Activated naive CD4-positive, alpha-beta T cell (primary cell): Measurements from ENCODE around the gene KRTAP10-8.
"Not testable (repeated sequence)": the region's sequence is repeated elsewhere in the genome, so short reads cannot be mapped to it uniquely, and the experiment has no call there.

ENCODE experiments used
- DNase-seq, 4 experiments: peaks; one replicate each; lab custom pipeline; 2025; lab: John Stamatoyannopoulos, UW

The KRTAP10-8 gene

GRCh38 chr21:44599264-44600029 is 12.4 kb upstream of the KRTAP10-8 start:
- no peak for DNase-seq

- not testable (repeated sequence) for DNase-seq
These were observed 11.5 kb upstream of the KRTAP10-8 start, which contains the start of gene KRTAP10-7 for GRCh38 chr21:44600118-44600978. Gene KRTAP10-7 (plus strand): TSS chr21:44600597. CDS start chr21:44600622, 25 bp downstream.

GRCh38 chr21:44601091-44601490 is 10.8 kb upstream of the KRTAP10-8 start:
- DNase-seq, result not testable (repeated sequence)

- no peak for DNase-seq
These were observed 10.1 kb upstream of the KRTAP10-8 start for GRCh38 chr21:44601596-44602462.

- DNase-seq, result no peak
These were observed 9.4 kb upstream of the KRTAP10-8 start for GRCh38 chr21:44602463-44602850.

- DNase-seq, result no peak
These were observed 8.6 kb upstream of the KRTAP10-8 start for GRCh38 chr21:44603109-44603875.

GRCh38 chr21:44603911-44604310 is 8.0 kb upstream of the KRTAP10-8 start:
- DNase-seq, result no peak

- no peak for DNase-seq
These were observed 5.4 kb upstream of the KRTAP10-8 start for GRCh38 chr21:44606495-44606894.

DNA sequence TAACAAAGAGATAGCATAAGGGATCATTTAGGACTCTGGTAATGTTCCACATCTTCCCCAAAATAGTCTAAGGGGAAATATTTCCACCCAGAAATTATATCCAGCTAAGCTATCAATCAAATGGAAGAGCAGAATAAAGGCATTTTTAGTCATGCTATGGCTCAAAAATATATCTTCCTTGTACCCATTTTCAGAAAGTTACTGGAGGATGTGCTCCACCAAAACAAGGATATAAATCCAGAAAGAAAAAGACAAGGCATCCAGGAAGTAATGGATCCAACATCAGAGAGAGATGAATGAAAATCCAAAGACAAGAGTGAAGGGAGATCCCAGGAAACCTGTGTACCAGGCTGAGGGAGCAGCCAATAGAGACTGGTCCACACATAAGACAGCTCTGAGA is 2.7 kb upstream of the KRTAP10-8 start:
- no peak for DNase-seq

- DNase-seq, result not testable (repeated sequence)
These were observed 1.6 kb upstream of the KRTAP10-8 start for GRCh38 chr21:44610157-44610843.

DNA sequence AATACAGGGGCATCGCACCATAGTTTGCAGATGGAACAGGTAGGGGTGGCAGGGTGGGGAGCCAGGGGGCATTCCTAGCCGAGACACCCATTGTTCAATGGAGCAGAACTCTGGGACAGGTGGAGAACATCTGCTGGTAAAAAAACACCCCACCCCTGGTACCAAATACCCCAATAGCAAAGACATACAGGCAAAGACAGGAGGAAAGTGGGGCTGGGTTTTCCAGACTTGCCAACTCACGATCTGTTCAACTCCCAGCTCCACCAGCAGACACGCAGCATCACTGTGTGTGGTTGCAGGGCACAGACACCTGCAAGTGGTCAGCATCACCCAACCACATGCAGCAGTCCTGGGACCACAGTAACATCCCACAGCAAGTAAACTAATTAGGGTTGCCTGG is 328 bp upstream of the KRTAP10-8 start:
- DNase-seq, result no peak

GRCh38 chr21:44612669-44613229 is 870 bp downstream of the KRTAP10-8 start:
- no peak for DNase-seq

DNA sequence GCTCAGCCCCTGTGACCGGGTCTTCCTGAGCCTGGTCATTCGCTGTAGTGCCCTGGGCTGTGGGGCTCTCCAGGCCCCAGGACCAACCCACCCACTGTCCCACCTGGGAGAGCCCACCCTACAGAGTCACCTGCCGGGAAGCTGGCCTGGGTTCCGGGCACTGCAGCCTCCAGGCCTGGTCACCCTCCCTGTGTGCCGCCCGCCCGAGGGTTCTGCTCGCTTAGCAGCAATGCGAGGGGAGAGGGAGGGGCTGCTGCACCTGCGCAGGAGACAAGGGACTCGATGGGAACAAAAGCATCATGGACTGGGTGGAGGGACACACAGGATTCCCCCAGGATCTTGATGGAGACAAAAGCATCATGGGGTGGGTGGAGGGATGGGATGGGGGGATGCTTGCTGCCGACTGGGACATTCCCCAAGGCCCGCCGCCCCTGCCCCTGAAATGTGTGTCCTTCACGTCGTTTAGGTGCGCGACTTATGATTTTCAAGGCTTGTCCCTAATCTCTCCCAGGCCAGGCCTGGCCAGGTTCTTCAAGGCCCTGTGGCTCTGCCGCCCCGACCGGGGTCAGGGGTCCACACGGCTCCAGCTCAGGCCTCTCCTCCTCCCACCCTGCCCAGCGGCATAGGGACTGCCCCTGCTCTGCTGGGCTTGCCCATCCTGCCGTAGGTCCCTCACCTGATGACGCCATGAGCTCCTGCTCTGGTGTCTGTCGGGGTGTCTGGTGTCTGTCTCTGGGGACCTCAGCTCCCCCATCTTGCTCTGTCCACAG is 1.7 kb downstream of the KRTAP10-8 start:
- no peak for DNase-seq

DNA sequence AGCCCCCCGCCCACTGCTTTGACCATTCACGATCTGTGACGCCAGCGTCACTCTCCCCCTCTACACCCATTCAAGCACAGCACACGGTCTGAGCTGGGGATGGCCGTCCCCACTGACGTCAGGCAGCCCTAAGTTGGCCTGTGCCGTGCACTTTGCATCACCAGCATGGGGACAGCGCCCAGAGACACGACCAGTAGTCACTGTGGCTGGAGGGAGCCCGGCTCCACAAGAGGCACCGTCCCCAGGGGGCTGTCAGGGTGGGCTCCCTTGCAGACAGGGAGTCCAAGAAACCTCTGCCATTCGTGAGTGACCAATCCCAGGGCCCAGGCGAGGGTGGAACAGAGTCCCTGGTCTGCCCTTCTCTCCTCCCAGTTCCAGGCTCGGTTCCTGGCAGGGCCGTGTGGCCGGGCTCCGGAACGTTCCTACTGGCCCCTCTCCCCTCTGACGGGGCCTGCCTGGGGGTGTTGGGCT is 2.3 kb downstream of the KRTAP10-8 start:
- no peak for DNase-seq

- DNase-seq, result no peak
These were observed 3.1 kb downstream of the KRTAP10-8 start for GRCh38 chr21:44614961-44615391.

- no peak for DNase-seq
These were observed 3.6 kb downstream of the KRTAP10-8 start for GRCh38 chr21:44615466-44615865.

DNA sequence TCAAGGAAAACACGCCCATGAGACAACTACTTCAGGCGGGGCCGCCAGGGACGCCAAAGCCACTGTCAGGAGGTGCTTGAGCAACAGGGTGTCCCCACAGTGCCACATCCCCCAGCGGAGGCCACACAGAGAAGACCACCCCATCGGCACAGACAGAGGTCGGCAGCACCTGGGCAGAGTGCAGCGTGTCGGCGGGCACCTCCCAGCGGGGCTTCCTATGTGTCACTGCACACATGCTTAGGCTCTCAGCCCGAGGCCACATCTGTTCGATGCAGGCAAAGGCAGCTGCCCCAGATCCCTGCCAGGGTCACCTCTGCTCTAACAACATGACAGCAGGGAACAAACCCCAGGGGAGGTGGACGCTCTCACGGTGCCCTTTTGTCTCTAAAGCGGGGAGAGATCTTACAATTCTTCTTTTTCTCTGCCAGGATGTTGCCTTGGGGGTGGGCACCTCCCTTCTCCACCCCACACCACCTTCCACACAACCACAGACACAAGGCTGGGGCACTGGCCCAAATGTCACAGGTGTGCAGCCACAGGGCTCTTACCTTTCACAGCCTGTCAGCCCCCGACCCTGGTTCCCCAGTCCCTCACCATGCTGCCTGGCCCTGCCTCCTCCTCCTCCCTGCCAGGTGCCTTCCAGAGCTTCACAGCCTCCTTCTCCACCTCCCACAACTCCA is 4.2 kb downstream of the KRTAP10-8 start:
- no peak for DNase-seq

- no peak for DNase-seq
These were observed 4.7 kb downstream of the KRTAP10-8 start for GRCh38 chr21:44616591-44616926.

DNA sequence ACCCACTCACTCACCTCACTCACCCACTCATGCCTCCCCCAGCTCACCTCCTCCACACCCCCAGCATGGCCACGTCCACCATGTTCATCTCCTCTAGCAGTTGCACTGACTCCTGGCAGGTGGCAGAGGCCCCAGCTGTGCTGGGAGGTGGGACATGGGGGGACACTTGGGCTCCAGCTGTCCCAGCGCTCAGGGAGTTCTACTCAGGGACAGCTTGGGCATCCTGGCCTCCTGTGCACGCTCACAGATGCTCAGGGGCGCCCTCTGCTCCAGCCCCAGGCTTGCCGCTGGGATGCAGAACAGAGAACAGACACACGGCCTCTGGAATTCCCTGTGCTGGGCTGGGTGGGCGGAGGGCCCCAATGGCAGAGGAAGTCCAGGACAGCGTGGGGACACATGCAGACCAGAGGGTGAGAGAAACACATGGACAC is 5.2 kb downstream of the KRTAP10-8 start:
- no peak for DNase-seq
